Neural crest cell (in vitro differentiated cells): Measurements from ENCODE around the gene DBNL. TPM values are rescaled to one million over a fixed set of nuclear protein-coding genes. Genes with fewer than 3 reads are reported as not detected.
A peak's percentile ranks its signal among the peaks of the same experiment; 100 is the strongest.

Experiments
- DNase-seq: peaks from one replicate; pipeline ENCODE4 v3.0.0; 2021; ENCODE audit warnings: low read depth, mixed read lengths, low spot score
- H3K27ac Mint-ChIP-seq: one replicate; pipeline ENCODE4 v1.8.0; 2021; ENCODE audit warnings: mild to moderate bottlenecking, mixed read lengths; ENCODE audit not compliant: unreplicated experiment
- H3K27me3 Mint-ChIP-seq: 2 replicates; pipeline ENCODE4 v1.8.0; 2021; ENCODE audit warnings: low read depth, mild to moderate bottlenecking, mixed read lengths
- H3K36me3 Mint-ChIP-seq: 2 replicates; pipeline ENCODE4 v1.8.0; 2021; ENCODE audit warnings: low read depth, mild to moderate bottlenecking, mixed read lengths
- H3K4me1 Mint-ChIP-seq: 2 replicates; pipeline ENCODE4 v1.8.0; 2021; ENCODE audit warnings: mixed read lengths
- H3K4me3 Mint-ChIP-seq: one replicate; pipeline ENCODE4 v1.8.0; 2021; ENCODE audit warnings: mild to moderate bottlenecking, mixed read lengths
- H3K9me3 Mint-ChIP-seq: 2 replicates; pipeline ENCODE4 v1.8.0; 2021; ENCODE audit warnings: mixed read lengths
- total RNA-seq: library from RNA; stranded (reverse); gene quantifications from 2 replicates; pipeline ENCODE4 v1.2.1, GENCODE V29; 2021
- TF ChIP-seq, protein P1 (sequence below): fragments of 200-600 bp; sonication (generic); conservative IDR thresholded peaks from 2 replicates; pipeline ENCODE4 v1.5.0; 2021; ENCODE audit warnings: antibody characterized with exemption, mild to moderate bottlenecking

The DBNL gene
- total RNA-seq, 1 donor from 2014 or later = 74.6 TPM

DNA sequence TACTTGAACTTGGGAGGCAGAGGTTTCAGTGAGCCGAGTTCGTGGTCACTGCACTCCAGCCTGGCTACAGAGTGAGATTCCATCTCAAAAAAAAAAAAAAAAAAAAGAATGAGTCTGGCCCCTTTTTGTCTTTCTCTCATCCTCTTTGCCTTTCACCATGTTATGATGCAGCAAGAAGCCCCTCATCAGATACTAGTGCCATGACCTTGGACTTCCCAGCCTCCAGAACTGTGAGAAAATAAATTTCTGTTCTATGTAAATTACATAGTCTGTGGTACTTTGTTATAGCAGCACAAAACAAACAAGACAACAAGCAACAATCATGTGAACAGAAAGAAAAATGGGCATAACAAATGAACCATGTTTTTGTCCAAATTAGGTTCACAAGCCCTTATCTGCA lies 2.3 kb upstream of the DBNL start:
- Mint-ChIP-seq H3K9me3 (no peaks in the 10 kb centered on the region), H3K36me3 (no peaks in the 10 kb centered on the region), H3K27me3 (peaks cover 25% of the 10 kb centered on the region), H3K4me1 (peaks cover 33% of the 10 kb centered on the region), H3K27ac (no peak overlapping the region), H3K4me3 (peak overlapping the region; percentile 66)
- no peak for DNase-seq
- TF ChIP-seq, protein P1, sequence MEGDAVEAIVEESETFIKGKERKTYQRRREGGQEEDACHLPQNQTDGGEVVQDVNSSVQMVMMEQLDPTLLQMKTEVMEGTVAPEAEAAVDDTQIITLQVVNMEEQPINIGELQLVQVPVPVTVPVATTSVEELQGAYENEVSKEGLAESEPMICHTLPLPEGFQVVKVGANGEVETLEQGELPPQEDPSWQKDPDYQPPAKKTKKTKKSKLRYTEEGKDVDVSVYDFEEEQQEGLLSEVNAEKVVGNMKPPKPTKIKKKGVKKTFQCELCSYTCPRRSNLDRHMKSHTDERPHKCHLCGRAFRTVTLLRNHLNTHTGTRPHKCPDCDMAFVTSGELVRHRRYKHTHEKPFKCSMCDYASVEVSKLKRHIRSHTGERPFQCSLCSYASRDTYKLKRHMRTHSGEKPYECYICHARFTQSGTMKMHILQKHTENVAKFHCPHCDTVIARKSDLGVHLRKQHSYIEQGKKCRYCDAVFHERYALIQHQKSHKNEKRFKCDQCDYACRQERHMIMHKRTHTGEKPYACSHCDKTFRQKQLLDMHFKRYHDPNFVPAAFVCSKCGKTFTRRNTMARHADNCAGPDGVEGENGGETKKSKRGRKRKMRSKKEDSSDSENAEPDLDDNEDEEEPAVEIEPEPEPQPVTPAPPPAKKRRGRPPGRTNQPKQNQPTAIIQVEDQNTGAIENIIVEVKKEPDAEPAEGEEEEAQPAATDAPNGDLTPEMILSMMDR = no peak

DNA sequence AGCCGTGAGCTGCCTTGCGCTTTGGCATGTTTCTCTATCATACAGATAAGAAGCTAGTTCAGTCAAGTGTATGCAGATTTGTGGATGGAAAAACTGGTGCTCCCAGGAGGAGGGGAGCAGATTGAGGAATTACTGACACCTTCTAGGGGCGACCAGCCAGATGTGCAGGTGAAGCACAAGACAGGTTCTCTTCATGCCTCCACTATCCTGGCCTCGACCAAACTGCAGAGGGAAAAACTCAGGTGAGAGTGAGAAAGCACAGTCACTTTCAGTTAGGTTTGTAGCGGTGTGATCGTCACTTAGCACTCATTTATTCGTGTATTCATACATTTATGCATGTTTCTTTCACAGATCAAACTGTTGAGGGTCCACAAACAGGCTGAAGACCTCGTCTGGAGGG lies 600 bp upstream of the DBNL start:
- H3K4me3 Mint-ChIP-seq = peak overlapping the region; percentile 93
- DNase-seq = no peak
- peaks cover 22% of the 10 kb centered on the region for H3K27me3 Mint-ChIP-seq
- peaks cover 37% of the 10 kb centered on the region for H3K4me1 Mint-ChIP-seq
- H3K9me3 Mint-ChIP-seq = no peaks in the 10 kb centered on the region
- H3K36me3 Mint-ChIP-seq = peaks cover 2% of the 10 kb centered on the region
- TF ChIP-seq, protein P1 = no peak
- peak overlapping the region; percentile 19 for H3K27ac Mint-ChIP-seq

DNA sequence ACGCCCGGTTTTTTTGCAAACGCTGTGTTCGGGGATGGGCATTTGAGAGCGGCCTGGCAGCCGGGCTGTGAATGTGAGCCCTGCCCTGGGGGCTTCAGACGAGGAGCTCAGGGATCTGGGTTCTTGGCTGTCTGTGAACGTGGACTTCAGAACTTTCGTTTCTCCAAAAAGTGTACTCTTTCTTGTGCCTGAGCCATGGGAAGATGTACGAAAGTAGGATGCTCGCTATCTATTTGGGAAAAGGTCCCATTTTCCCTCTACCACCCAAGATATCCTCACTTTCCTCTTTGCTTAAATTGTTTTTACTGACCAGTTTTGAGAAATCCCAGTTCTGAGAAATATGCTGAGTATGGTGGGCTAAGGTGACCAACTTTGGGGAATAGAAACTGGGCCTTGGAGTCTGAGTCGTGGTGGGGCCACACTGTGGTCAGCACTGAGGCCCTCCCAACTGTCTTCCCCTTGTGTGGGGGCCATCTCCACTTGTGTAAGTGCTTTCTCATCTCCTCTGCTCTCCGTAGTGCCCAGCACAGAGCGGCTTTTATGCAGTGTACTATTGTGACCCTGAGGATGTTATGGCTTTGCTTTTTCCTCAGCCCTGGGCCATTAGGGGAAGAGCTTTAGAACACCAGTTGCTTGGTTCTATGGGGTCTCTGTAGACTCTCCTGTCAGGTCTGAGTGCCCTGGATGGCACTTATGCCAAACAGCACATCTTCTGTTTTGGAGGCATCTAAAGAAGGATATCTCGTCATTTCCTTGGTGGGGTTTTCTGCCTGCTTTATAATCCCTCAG lies 918 bp downstream of the DBNL start:
- peak overlapping the region; percentile 93 for H3K4me3 Mint-ChIP-seq
- H3K27ac Mint-ChIP-seq = peak overlapping the region; percentile 12
- H3K9me3 Mint-ChIP-seq = no peaks in the 10 kb centered on the region
- TF ChIP-seq, protein P1 = no peak
- peaks cover 33% of the 10 kb centered on the region for H3K4me1 Mint-ChIP-seq
- H3K36me3 Mint-ChIP-seq = peaks cover 2% of the 10 kb centered on the region
- peaks cover 18% of the 10 kb centered on the region for H3K27me3 Mint-ChIP-seq
- DNase-seq = no peak

DNA sequence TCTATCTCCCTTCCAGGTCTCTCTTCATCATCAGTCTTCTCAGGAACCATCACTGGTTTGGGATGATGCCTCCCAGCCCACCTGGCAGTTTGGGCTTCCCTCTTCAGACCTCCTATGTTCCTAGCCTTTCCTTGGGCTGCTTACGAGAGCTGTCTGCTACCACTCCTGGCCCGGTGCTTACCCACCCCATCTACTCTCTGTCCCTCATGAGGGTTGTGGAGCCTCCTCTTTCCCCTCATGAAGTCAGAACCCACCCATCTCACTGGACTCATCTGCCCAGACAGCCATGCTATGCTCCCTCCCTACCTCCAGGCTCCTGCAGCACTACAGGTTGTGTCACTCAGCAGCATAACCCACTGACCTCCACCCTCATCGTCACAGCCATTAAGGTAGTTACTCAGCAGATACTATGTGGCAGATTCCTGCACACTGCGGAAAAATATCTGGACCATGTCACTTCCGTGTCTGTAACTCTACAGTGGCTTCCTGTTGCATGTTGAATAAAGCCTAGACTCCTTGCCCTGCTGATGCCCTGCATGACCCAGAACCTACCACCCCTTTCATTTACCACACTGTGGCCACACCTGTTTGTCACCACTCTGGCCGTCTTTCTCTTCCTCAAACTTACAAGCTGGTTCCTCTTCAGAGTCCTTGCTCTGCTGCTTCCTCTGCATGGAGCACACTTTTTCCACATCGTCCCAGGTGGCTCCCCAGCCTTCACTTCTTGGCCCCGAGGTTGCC lies 2.0 kb downstream of the DBNL start:
- peak overlapping the region; percentile 93 for H3K4me3 Mint-ChIP-seq
- TF ChIP-seq, protein P1 = no peak
- peaks cover 33% of the 10 kb centered on the region for H3K4me1 Mint-ChIP-seq
- no peak overlapping the region for H3K27ac Mint-ChIP-seq
- H3K36me3 Mint-ChIP-seq = peaks cover 2% of the 10 kb centered on the region
- no peaks in the 10 kb centered on the region for H3K9me3 Mint-ChIP-seq
- DNase-seq = no peak
- H3K27me3 Mint-ChIP-seq = peaks cover 11% of the 10 kb centered on the region

DNA sequence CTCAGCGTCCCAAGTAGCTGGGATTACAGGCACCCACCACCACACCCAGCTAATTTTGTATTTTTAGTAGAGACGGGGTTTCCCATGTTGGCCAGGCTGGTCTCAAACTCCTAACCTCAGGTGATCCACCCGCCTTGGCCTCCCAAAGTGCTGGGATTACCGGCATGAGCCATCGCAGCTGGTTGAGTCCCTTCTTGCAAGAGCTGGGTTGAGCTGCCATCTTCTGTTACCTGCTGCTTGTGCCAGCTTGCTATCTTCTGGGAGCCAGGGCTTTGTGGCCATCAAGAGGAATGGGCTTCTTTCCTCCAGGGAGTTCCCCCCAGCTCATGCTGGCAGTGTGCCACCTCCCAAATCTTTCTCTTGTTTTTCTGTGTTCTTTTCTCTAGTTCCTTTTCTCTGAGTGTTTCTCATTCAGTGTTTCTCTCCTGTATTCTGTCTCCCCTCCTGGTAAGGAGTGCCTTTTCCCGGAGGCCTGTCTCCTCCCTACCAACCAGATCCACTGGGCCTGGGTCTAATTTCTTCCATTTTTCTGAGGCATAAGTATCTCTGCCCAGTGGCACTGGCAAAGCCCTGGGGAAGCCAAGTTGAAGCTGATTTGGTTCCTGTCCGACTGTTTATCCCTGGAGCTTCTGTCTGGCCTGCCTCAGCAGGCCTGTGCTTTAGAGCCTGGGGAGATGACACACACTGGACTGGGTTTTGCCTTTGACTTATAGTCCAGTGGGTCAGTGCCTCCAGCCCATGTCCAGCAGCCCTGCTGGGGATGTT lies 3.7 kb downstream of the DBNL start:
- Mint-ChIP-seq H3K4me1 (peaks cover 33% of the 10 kb centered on the region), H3K4me3 (peak overlapping the region; percentile 60), H3K9me3 (no peaks in the 10 kb centered on the region), H3K27me3 (no peaks in the 10 kb centered on the region), H3K36me3 (peaks cover 2% of the 10 kb centered on the region), H3K27ac (no peak overlapping the region)
- DNase-seq = no peak
- TF ChIP-seq, protein P1 = no peak
